Measurements from ENCODE around the gene EPS8.

The EPS8 gene

GRCh38 chr12:15729097-15729496, 60.1 kb downstream of the EPS8 start:
- peaks cover 37% of the 10 kb centered on the region for H3K4me1 ChIP-seq (ENCODE audit: insufficient read depth, low read length)
- no peaks in the 10 kb centered on the region for H3K36me3 ChIP-seq (ENCODE audit: insufficient read depth, low read length)

GRCh38 chr12:15728118-15728598, 61.0 kb downstream of the EPS8 start:
- Histone ChIP-seq H3K36me3 (ENCODE audit: insufficient read depth, low read length) (no peaks in the 10 kb centered on the region), H3K4me3 (ENCODE audit: low read depth in 1 of 2, low read length in 2 of 2) (no peak overlapping the region), H3K27me3 (ENCODE audit: control insufficient read depth in 1 of 2, insufficient read depth in 2 of 2, low read length in 2 of 2) (no peaks in the 10 kb centered on the region), H3K4me1 (ENCODE audit: insufficient read depth, low read length) (peaks cover 37% of the 10 kb centered on the region), H3K27ac (ENCODE audit: low read depth, low read length) (no peak overlapping the region), H3K9ac (ENCODE audit: low read length) (no peak overlapping the region), H3K9me3 (ENCODE audit: low read length) (no peaks in the 10 kb centered on the region)

More at GRCh38 chr12:15729097-15729496, 60.1 kb downstream of the EPS8 start:
- Histone ChIP-seq H3K9ac (ENCODE audit: low read length) (no peak overlapping the region), H3K27ac (ENCODE audit: low read depth, low read length) (no peak overlapping the region), H3K27me3 (ENCODE audit: control insufficient read depth in 1 of 2, insufficient read depth in 2 of 2, low read length in 2 of 2) (no peaks in the 10 kb centered on the region), H3K9me3 (ENCODE audit: low read length) (no peaks in the 10 kb centered on the region), H3K4me3 (ENCODE audit: low read depth in 1 of 2, low read length in 2 of 2) (no peak overlapping the region)

GRCh38 chr12:15726878-15727150, 62.4 kb downstream of the EPS8 start:
- Histone ChIP-seq H3K27ac (ENCODE audit: low read depth, low read length) (no peak overlapping the region), H3K4me3 (ENCODE audit: low read depth in 1 of 2, low read length in 2 of 2) (no peak overlapping the region)

GRCh38 chr12:15726027-15726877, 62.9 kb downstream of the EPS8 start:
- H3K27me3 ChIP-seq (ENCODE audit: control insufficient read depth in 1 of 2, insufficient read depth in 2 of 2, low read length in 2 of 2), result no peaks in the 10 kb centered on the region
- H3K4me1 ChIP-seq (ENCODE audit: insufficient read depth, low read length), result peaks cover 47% of the 10 kb centered on the region
- H3K27ac ChIP-seq (ENCODE audit: low read depth, low read length), result peak overlapping the region; percentile 63
- peak overlapping the region; percentile 5 for H3K9ac ChIP-seq (ENCODE audit: low read length)
- no peak overlapping the region for H3K4me3 ChIP-seq (ENCODE audit: low read depth in 1 of 2, low read length in 2 of 2)
- H3K36me3 ChIP-seq (ENCODE audit: insufficient read depth, low read length), result no peaks in the 10 kb centered on the region
- no peaks in the 10 kb centered on the region for H3K9me3 ChIP-seq (ENCODE audit: low read length)

More at GRCh38 chr12:15726878-15727150, 62.4 kb downstream of the EPS8 start:
- no peaks in the 10 kb centered on the region for H3K36me3 ChIP-seq (ENCODE audit: insufficient read depth, low read length)
- peaks cover 41% of the 10 kb centered on the region for H3K4me1 ChIP-seq (ENCODE audit: insufficient read depth, low read length)
- H3K9ac ChIP-seq (ENCODE audit: low read length), result peak overlapping the region; percentile 5
- no peaks in the 10 kb centered on the region for H3K27me3 ChIP-seq (ENCODE audit: control insufficient read depth in 1 of 2, insufficient read depth in 2 of 2, low read length in 2 of 2)
- H3K9me3 ChIP-seq (ENCODE audit: low read length), result no peaks in the 10 kb centered on the region

GRCh38 chr12:15722951-15723350, 66.2 kb downstream of the EPS8 start:
- Histone ChIP-seq H3K4me3 (ENCODE audit: low read depth in 1 of 2, low read length in 2 of 2) (no peak overlapping the region), H3K27me3 (ENCODE audit: control insufficient read depth in 1 of 2, insufficient read depth in 2 of 2, low read length in 2 of 2) (no peaks in the 10 kb centered on the region), H3K9me3 (ENCODE audit: low read length) (no peaks in the 10 kb centered on the region), H3K36me3 (ENCODE audit: insufficient read depth, low read length) (no peaks in the 10 kb centered on the region), H3K27ac (ENCODE audit: low read depth, low read length) (no peak overlapping the region), H3K4me1 (ENCODE audit: insufficient read depth, low read length) (peaks cover 58% of the 10 kb centered on the region), H3K9ac (ENCODE audit: low read length) (no peak overlapping the region)

GRCh38 chr12:15721316-15722115, 67.7 kb downstream of the EPS8 start:
- H3K27ac ChIP-seq (ENCODE audit: low read depth, low read length), result no peak overlapping the region
- peaks cover 61% of the 10 kb centered on the region for H3K4me1 ChIP-seq (ENCODE audit: insufficient read depth, low read length)
- H3K4me3 ChIP-seq (ENCODE audit: low read depth in 1 of 2, low read length in 2 of 2), result no peak overlapping the region

GRCh38 chr12:15720295-15720694, 68.9 kb downstream of the EPS8 start:
- no peak overlapping the region for H3K27ac ChIP-seq (ENCODE audit: low read depth, low read length)
- no peaks in the 10 kb centered on the region for H3K9me3 ChIP-seq (ENCODE audit: low read length)

More at GRCh38 chr12:15721316-15722115, 67.7 kb downstream of the EPS8 start:
- Histone ChIP-seq H3K27me3 (ENCODE audit: control insufficient read depth in 1 of 2, insufficient read depth in 2 of 2, low read length in 2 of 2) (no peaks in the 10 kb centered on the region), H3K9ac (ENCODE audit: low read length) (no peak overlapping the region), H3K36me3 (ENCODE audit: insufficient read depth, low read length) (no peaks in the 10 kb centered on the region), H3K9me3 (ENCODE audit: low read length) (no peaks in the 10 kb centered on the region)

GRCh38 chr12:15719230-15719629, 70.0 kb downstream of the EPS8 start:
- no peaks in the 10 kb centered on the region for H3K36me3 ChIP-seq (ENCODE audit: insufficient read depth, low read length)
- H3K4me1 ChIP-seq (ENCODE audit: insufficient read depth, low read length), result peaks cover 51% of the 10 kb centered on the region
- H3K27ac ChIP-seq (ENCODE audit: low read depth, low read length), result no peak overlapping the region

More at GRCh38 chr12:15720295-15720694, 68.9 kb downstream of the EPS8 start:
- peaks cover 56% of the 10 kb centered on the region for H3K4me1 ChIP-seq (ENCODE audit: insufficient read depth, low read length)
- no peaks in the 10 kb centered on the region for H3K36me3 ChIP-seq (ENCODE audit: insufficient read depth, low read length)
- no peak overlapping the region for H3K4me3 ChIP-seq (ENCODE audit: low read depth in 1 of 2, low read length in 2 of 2)
- H3K9ac ChIP-seq (ENCODE audit: low read length), result no peak overlapping the region
- H3K27me3 ChIP-seq (ENCODE audit: control insufficient read depth in 1 of 2, insufficient read depth in 2 of 2, low read length in 2 of 2), result no peaks in the 10 kb centered on the region

GRCh38 chr12:15717940-15718567, 71.1 kb downstream of the EPS8 start:
- no peak overlapping the region for H3K9ac ChIP-seq (ENCODE audit: low read length)
- H3K27ac ChIP-seq (ENCODE audit: low read depth, low read length), result no peak overlapping the region
- H3K36me3 ChIP-seq (ENCODE audit: insufficient read depth, low read length), result no peaks in the 10 kb centered on the region
- no peak overlapping the region for H3K4me3 ChIP-seq (ENCODE audit: low read depth in 1 of 2, low read length in 2 of 2)
- peaks cover 57% of the 10 kb centered on the region for H3K4me1 ChIP-seq (ENCODE audit: insufficient read depth, low read length)
- H3K9me3 ChIP-seq (ENCODE audit: low read length), result no peaks in the 10 kb centered on the region
- no peaks in the 10 kb centered on the region for H3K27me3 ChIP-seq (ENCODE audit: control insufficient read depth in 1 of 2, insufficient read depth in 2 of 2, low read length in 2 of 2)

More at GRCh38 chr12:15719230-15719629, 70.0 kb downstream of the EPS8 start:
- Histone ChIP-seq H3K27me3 (ENCODE audit: control insufficient read depth in 1 of 2, insufficient read depth in 2 of 2, low read length in 2 of 2) (no peaks in the 10 kb centered on the region), H3K9me3 (ENCODE audit: low read length) (no peaks in the 10 kb centered on the region), H3K9ac (ENCODE audit: low read length) (no peak overlapping the region), H3K4me3 (ENCODE audit: low read depth in 1 of 2, low read length in 2 of 2) (no peak overlapping the region)

GRCh38 chr12:15716581-15716980, 72.6 kb downstream of the EPS8 start:
- Histone ChIP-seq H3K4me3 (ENCODE audit: low read depth in 1 of 2, low read length in 2 of 2) (no peak overlapping the region), H3K9ac (ENCODE audit: low read length) (no peak overlapping the region), H3K36me3 (ENCODE audit: insufficient read depth, low read length) (no peaks in the 10 kb centered on the region), H3K27me3 (ENCODE audit: control insufficient read depth in 1 of 2, insufficient read depth in 2 of 2, low read length in 2 of 2) (no peaks in the 10 kb centered on the region), H3K4me1 (ENCODE audit: insufficient read depth, low read length) (peaks cover 52% of the 10 kb centered on the region), H3K27ac (ENCODE audit: low read depth, low read length) (no peak overlapping the region), H3K9me3 (ENCODE audit: low read length) (no peaks in the 10 kb centered on the region)

- no peaks in the 10 kb centered on the region for H3K27me3 ChIP-seq (ENCODE audit: control insufficient read depth in 1 of 2, insufficient read depth in 2 of 2, low read length in 2 of 2)
- H3K4me1 ChIP-seq (ENCODE audit: insufficient read depth, low read length), result peaks cover 37% of the 10 kb centered on the region
- H3K27ac ChIP-seq (ENCODE audit: low read depth, low read length), result no peak overlapping the region
- no peak overlapping the region for H3K9ac ChIP-seq (ENCODE audit: low read length)
- no peaks in the 10 kb centered on the region for H3K36me3 ChIP-seq (ENCODE audit: insufficient read depth, low read length)
- no peaks in the 10 kb centered on the region for H3K9me3 ChIP-seq (ENCODE audit: low read length)
- no peak overlapping the region for H3K4me3 ChIP-seq (ENCODE audit: low read depth in 1 of 2, low read length in 2 of 2)
These were observed 74.9 kb downstream of the EPS8 start for GRCh38 chr12:15714256-15714655.
